Liver (tissue), 3 donors: ENCODE data around the gene RICTOR.

Source experiments
- RAD21 ChIP-seq, 2 donors: IDR thresholded peaks; 2 replicates each; pipeline ENCODE4 v1.6.1; 2016; ENCODE audit warnings: antibody characterized with exemption in 2 of 2, mild to moderate bottlenecking in 2 of 2
- TF ChIP-seq, protein P1 (sequence below): fragments of 150-350 bp; IDR thresholded peaks from 2 replicates; pipeline ENCODE4 v1.5.1; 2017; ENCODE audit warnings: improper control_type of control experiment, low read depth, low read length; ENCODE audit not compliant: missing input control
- donor health status: healthy.
- donor health status: healthy.

DNA sequence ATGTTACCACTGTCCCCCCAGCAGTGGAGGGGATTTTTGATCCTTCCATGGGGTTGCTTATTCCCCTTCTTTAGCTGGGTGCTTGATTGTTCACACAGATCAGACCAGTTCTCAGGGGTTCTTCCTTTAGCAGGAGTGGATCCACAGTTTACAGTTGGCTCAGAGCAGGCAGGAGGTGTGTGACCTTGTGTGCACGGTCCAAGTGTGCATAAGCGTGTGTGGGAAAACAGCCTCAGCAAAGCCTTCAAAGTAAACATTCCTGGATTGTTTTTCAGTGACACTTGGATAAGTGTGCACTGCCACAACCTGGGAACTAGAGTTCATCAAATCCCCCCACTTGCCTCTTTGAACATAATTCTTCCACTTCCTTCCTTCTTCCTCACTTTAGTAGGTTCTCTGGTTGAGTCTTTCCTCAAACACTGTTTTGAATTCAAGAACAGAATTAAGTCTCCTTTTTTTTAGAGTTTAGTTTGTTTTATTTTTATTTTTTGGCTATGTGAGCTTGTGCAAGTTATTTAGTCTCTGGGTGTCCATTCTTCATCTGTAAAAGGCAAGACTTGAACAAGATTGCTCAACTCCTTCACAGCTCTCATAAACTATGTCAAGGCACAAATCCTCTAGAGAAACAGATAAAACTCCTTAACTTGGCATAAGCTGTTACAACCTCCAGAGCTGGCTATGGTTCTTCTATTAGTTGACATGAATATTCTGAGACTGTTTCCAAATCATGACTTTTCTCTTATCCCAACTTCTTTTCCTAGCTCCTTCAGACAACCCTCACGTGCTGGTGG, 150.3 kb downstream of the RICTOR start:
- no peak for TF ChIP-seq RAD21 (IDR thresholded peaks at IDR 0.05)
- TF ChIP-seq, protein P1, sequence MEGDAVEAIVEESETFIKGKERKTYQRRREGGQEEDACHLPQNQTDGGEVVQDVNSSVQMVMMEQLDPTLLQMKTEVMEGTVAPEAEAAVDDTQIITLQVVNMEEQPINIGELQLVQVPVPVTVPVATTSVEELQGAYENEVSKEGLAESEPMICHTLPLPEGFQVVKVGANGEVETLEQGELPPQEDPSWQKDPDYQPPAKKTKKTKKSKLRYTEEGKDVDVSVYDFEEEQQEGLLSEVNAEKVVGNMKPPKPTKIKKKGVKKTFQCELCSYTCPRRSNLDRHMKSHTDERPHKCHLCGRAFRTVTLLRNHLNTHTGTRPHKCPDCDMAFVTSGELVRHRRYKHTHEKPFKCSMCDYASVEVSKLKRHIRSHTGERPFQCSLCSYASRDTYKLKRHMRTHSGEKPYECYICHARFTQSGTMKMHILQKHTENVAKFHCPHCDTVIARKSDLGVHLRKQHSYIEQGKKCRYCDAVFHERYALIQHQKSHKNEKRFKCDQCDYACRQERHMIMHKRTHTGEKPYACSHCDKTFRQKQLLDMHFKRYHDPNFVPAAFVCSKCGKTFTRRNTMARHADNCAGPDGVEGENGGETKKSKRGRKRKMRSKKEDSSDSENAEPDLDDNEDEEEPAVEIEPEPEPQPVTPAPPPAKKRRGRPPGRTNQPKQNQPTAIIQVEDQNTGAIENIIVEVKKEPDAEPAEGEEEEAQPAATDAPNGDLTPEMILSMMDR, result no peak
